Dendritic cell treated with granulocyte-macrophage colony-stimulating factor and Interleukin-4, amounts not matched to agents 40 ng/mL and 50 ng/mL, for 4 days (primary cell): ENCODE results near the gene MIOS.

ENCODE experiments used
- H3K27ac Mint-ChIP-seq: one replicate; pipeline ENCODE4 v1.8.0; 2022; ENCODE audit warnings: mild to moderate bottlenecking, mixed read lengths
- H3K27me3 Mint-ChIP-seq: one replicate; pipeline ENCODE4 v1.8.0; 2022; ENCODE audit warnings: mild to moderate bottlenecking, mixed read lengths
- H3K36me3 Mint-ChIP-seq: one replicate; pipeline ENCODE4 v1.8.0; 2022; ENCODE audit warnings: low read depth, mixed read lengths
- H3K4me1 Mint-ChIP-seq: one replicate; pipeline ENCODE4 v1.8.0; 2022; ENCODE audit warnings: low read depth, mixed read lengths
- H3K4me3 Mint-ChIP-seq: one replicate; pipeline ENCODE4 v1.8.0; 2022; ENCODE audit warnings: mild to moderate bottlenecking, moderate library complexity, mixed read lengths
- H3K9me3 Mint-ChIP-seq: one replicate; pipeline ENCODE4 v1.8.0; 2022; ENCODE audit warnings: mixed read lengths
- intact Hi-C: fragments of 100-400 bp; cut with micrococcal nuclease; formaldehyde crosslinking; loops from one replicate; pipeline ENCODE4 v1.15.0; 2022

Gene MIOS

GRCh38 chr7:7581531-7582179 is 15.0 kb downstream of the MIOS start:
- H3K27ac Mint-ChIP-seq, result no peak overlapping the region
- H3K4me3 Mint-ChIP-seq, result no peak overlapping the region
- H3K9me3 Mint-ChIP-seq, result no peaks in the 10 kb centered on the region
- intact Hi-C loops, result no loop called here
- no peaks in the 10 kb centered on the region for H3K4me1 Mint-ChIP-seq
- H3K36me3 Mint-ChIP-seq, result peaks cover 19% of the 10 kb centered on the region
- H3K27me3 Mint-ChIP-seq, result no peaks in the 10 kb centered on the region

- Mint-ChIP-seq H3K27ac (no peak overlapping the region), H3K4me1 (no peaks in the 10 kb centered on the region), H3K27me3 (no peaks in the 10 kb centered on the region), H3K4me3 (no peak overlapping the region), H3K36me3 (peaks cover 24% of the 10 kb centered on the region), H3K9me3 (no peaks in the 10 kb centered on the region)
- intact Hi-C loops, result no loop called here
These were observed 15.9 kb downstream of the MIOS start for GRCh38 chr7:7582596-7582995.

- no peak overlapping the region for H3K4me3 Mint-ChIP-seq
- no peak overlapping the region for H3K27ac Mint-ChIP-seq
- no peaks in the 10 kb centered on the region for H3K9me3 Mint-ChIP-seq
- intact Hi-C loops, result no loop called here
- H3K27me3 Mint-ChIP-seq, result no peaks in the 10 kb centered on the region
- no peaks in the 10 kb centered on the region for H3K4me1 Mint-ChIP-seq
- peaks cover 24% of the 10 kb centered on the region for H3K36me3 Mint-ChIP-seq
These were observed 17.0 kb downstream of the MIOS start for GRCh38 chr7:7583731-7584130.

GRCh38 chr7:7584653-7585052 is 18.0 kb downstream of the MIOS start:
- intact Hi-C loops, result no loop called here
- Mint-ChIP-seq H3K36me3 (peaks cover 21% of the 10 kb centered on the region), H3K4me3 (no peak overlapping the region), H3K4me1 (no peaks in the 10 kb centered on the region), H3K27me3 (no peaks in the 10 kb centered on the region), H3K27ac (no peak overlapping the region), H3K9me3 (no peaks in the 10 kb centered on the region)

- no peaks in the 10 kb centered on the region for H3K9me3 Mint-ChIP-seq
- no peak overlapping the region for H3K27ac Mint-ChIP-seq
- intact Hi-C loops, result no loop called here
- no peaks in the 10 kb centered on the region for H3K4me1 Mint-ChIP-seq
- peaks cover 26% of the 10 kb centered on the region for H3K36me3 Mint-ChIP-seq
- no peak overlapping the region for H3K4me3 Mint-ChIP-seq
- H3K27me3 Mint-ChIP-seq, result no peaks in the 10 kb centered on the region
These were observed 18.7 kb downstream of the MIOS start for GRCh38 chr7:7585241-7585928.

GRCh38 chr7:7595451-7595850 is 28.8 kb downstream of the MIOS start:
- peaks cover 64% of the 10 kb centered on the region for H3K36me3 Mint-ChIP-seq
- H3K27me3 Mint-ChIP-seq, result no peaks in the 10 kb centered on the region
- no peak overlapping the region for H3K27ac Mint-ChIP-seq
- intact Hi-C loops, result loop anchor here (1.0 to 10.0 kb wide), 5 partner anchors 167 to 699 kb away; no protein-coding TSS in a partner anchor
- H3K4me1 Mint-ChIP-seq, result no peaks in the 10 kb centered on the region
- H3K9me3 Mint-ChIP-seq, result peaks cover 15% of the 10 kb centered on the region
- H3K4me3 Mint-ChIP-seq, result no peak overlapping the region

GRCh38 chr7:7596176-7596575 is 29.5 kb downstream of the MIOS start:
- Mint-ChIP-seq H3K4me3 (no peak overlapping the region), H3K4me1 (no peaks in the 10 kb centered on the region), H3K9me3 (peaks cover 22% of the 10 kb centered on the region), H3K27me3 (no peaks in the 10 kb centered on the region), H3K27ac (no peak overlapping the region), H3K36me3 (peaks cover 64% of the 10 kb centered on the region)
- intact Hi-C loops, result loop anchor here (5.0 to 10.0 kb wide), 4 partner anchors 166 to 699 kb away; no protein-coding TSS in a partner anchor

GRCh38 chr7:7607010-7607409 is 40.3 kb downstream of the MIOS start:
- peaks cover 34% of the 10 kb centered on the region for H3K36me3 Mint-ChIP-seq
- no peak overlapping the region for H3K27ac Mint-ChIP-seq
- intact Hi-C loops, result no loop called here
- no peaks in the 10 kb centered on the region for H3K4me1 Mint-ChIP-seq
- no peak overlapping the region for H3K4me3 Mint-ChIP-seq
- no peaks in the 10 kb centered on the region for H3K27me3 Mint-ChIP-seq
- no peaks in the 10 kb centered on the region for H3K9me3 Mint-ChIP-seq

GRCh38 chr7:7609330-7609729 is 42.6 kb downstream of the MIOS start:
- no peak overlapping the region for H3K27ac Mint-ChIP-seq
- H3K4me3 Mint-ChIP-seq, result no peak overlapping the region
- H3K9me3 Mint-ChIP-seq, result no peaks in the 10 kb centered on the region
- H3K4me1 Mint-ChIP-seq, result no peaks in the 10 kb centered on the region
- peaks cover 34% of the 10 kb centered on the region for H3K36me3 Mint-ChIP-seq
- intact Hi-C loops, result no loop called here
- no peaks in the 10 kb centered on the region for H3K27me3 Mint-ChIP-seq

GRCh38 chr7:7612519-7612918 is 45.8 kb downstream of the MIOS start:
- H3K4me3 Mint-ChIP-seq, result no peak overlapping the region
- peaks cover 7% of the 10 kb centered on the region for H3K4me1 Mint-ChIP-seq
- peaks cover 6% of the 10 kb centered on the region for H3K36me3 Mint-ChIP-seq
- no peaks in the 10 kb centered on the region for H3K9me3 Mint-ChIP-seq
- H3K27ac Mint-ChIP-seq, result no peak overlapping the region
- H3K27me3 Mint-ChIP-seq, result no peaks in the 10 kb centered on the region
- intact Hi-C loops, result no loop called here

GRCh38 chr7:7613210-7613609 is 46.5 kb downstream of the MIOS start:
- Mint-ChIP-seq H3K36me3 (no peaks in the 10 kb centered on the region), H3K27ac (no peak overlapping the region), H3K4me1 (peaks cover 7% of the 10 kb centered on the region), H3K9me3 (no peaks in the 10 kb centered on the region), H3K4me3 (no peak overlapping the region), H3K27me3 (no peaks in the 10 kb centered on the region)
- intact Hi-C loops, result no loop called here

- H3K9me3 Mint-ChIP-seq, result no peaks in the 10 kb centered on the region
- no peaks in the 10 kb centered on the region for H3K27me3 Mint-ChIP-seq
- no peak overlapping the region for H3K27ac Mint-ChIP-seq
- intact Hi-C loops, result no loop called here
- H3K4me3 Mint-ChIP-seq, result no peak overlapping the region
- H3K4me1 Mint-ChIP-seq, result peaks cover 7% of the 10 kb centered on the region
- H3K36me3 Mint-ChIP-seq, result no peaks in the 10 kb centered on the region
These were observed 47.5 kb downstream of the MIOS start for GRCh38 chr7:7614018-7614741.

- H3K27me3 Mint-ChIP-seq, result no peaks in the 10 kb centered on the region
- H3K4me1 Mint-ChIP-seq, result peaks cover 7% of the 10 kb centered on the region
- no peaks in the 10 kb centered on the region for H3K9me3 Mint-ChIP-seq
- H3K36me3 Mint-ChIP-seq, result no peaks in the 10 kb centered on the region
- no peak overlapping the region for H3K4me3 Mint-ChIP-seq
- H3K27ac Mint-ChIP-seq, result no peak overlapping the region
- intact Hi-C loops, result no loop called here
These were observed 50.9 kb downstream of the MIOS start for GRCh38 chr7:7617550-7617949.

GRCh38 chr7:7618410-7618809 is 51.7 kb downstream of the MIOS start:
- peaks cover 7% of the 10 kb centered on the region for H3K4me1 Mint-ChIP-seq
- H3K4me3 Mint-ChIP-seq, result no peak overlapping the region
- H3K27me3 Mint-ChIP-seq, result no peaks in the 10 kb centered on the region
- intact Hi-C loops, result no loop called here
- H3K36me3 Mint-ChIP-seq, result no peaks in the 10 kb centered on the region
- H3K9me3 Mint-ChIP-seq, result no peaks in the 10 kb centered on the region
- no peak overlapping the region for H3K27ac Mint-ChIP-seq
